Right lobe of liver (tissue), 6 donors: ENCODE results near the gene PDLIM7. TPM values are rescaled to one million over a fixed set of nuclear protein-coding genes. Genes with fewer than 3 reads are reported as not detected.

Source experiments
- ATAC-seq, 4 donors: fragments of 200-7000 bp; cut with Tn5 transposase; one replicate each; pipeline ENCODE4 v1.9.1; 2020; ENCODE audit warnings: mild to moderate bottlenecking in 4 of 4, moderate library complexity in 4 of 4
- DNase-seq, 3 donors: peaks; one replicate each; pipeline ENCODE4 v3.0.0-alpha.2; 2020
- H3K27ac ChIP-seq, 3 donors: fragments of 200-600 bp; one replicate each; pipeline ENCODE4 v1.8.0; 2022
- H3K27me3 ChIP-seq, 2 donors: fragments of 200-600 bp; one replicate each; pipeline ENCODE4 v1.8.0; 2022
- H3K36me3 ChIP-seq, 4 donors: fragments of 200-600 bp; sonication (generic) in 1 of 4; one replicate each; pipeline versions ENCODE4 v1.5.1 to v1.8.0; 2017 to 2022; ENCODE audit warnings: control low read depth in 1 of 4
- H3K4me1 ChIP-seq, 4 donors: fragments of 200-600 bp; sonication (generic) in 1 of 4; one replicate each; pipeline versions ENCODE4 v1.5.1 to v1.8.0; 2017 to 2022; ENCODE audit warnings: control low read depth in 1 of 4
- H3K4me3 ChIP-seq, 3 donors: fragments of 200-600 bp; one replicate each; pipeline ENCODE4 v1.8.0; 2022
- H3K9me3 ChIP-seq, 4 donors: fragments of 200-600 bp; sonication (generic) in 1 of 4; one replicate each; pipeline versions ENCODE4 v1.5.1 to v1.8.0; 2017 to 2022; ENCODE audit warnings: control low read depth in 1 of 4
- POLR2A ChIP-seq: fragments of 450-650 bp; IDR thresholded peaks from one replicate; pipeline ENCODE4 v1.6.1; 2017; ENCODE audit warnings: antibody characterized with exemption, mild to moderate bottlenecking
- WGBS: methylation state at CpG from one replicate; pipeline ENCODE4 v1.1.6; 2018; ENCODE audit warnings: low coverage, low lambda C conversion rate; ENCODE audit not compliant: insufficient coverage; ENCODE audit errors: missing lambda C conversion rate; 5-methylcytosine and 5-hydroxymethylcytosine counted together
- intact Hi-C, 2 donors: fragments of 100-400 bp; cut with DNase I; formaldehyde crosslinking; loops; one replicate each; pipeline versions ENCODE4 v1.11.2 to v1.14.1; 2022
- total RNA-seq, 6 experiments: library from RNA; depleted of rRNA in 2 of 6; stranded (reverse); fragments of >200 nt in 2 of 6; fragmentation: NEBNext Ultra II Directional in 3 of 6; extraction: Animal tissue kit (Norgen Biotek cat#: 25700) in 3 of 6; gene quantifications; one replicate each; pipeline versions ENCODE4 v1.1.0 to v1.2.4, GENCODE V29; 2016 to 2023
- TF ChIP-seq, protein P1 (sequence below), 4 donors: fragments of 200-600 bp in 3 of 4; fragments of 450-650 bp in 1 of 4; IDR thresholded peaks; one replicate each; pipeline versions ENCODE4 v1.5.1 to v1.8.0; 2016 to 2022; ENCODE audit warnings: antibody characterized with exemption in 4 of 4, mild to moderate bottlenecking in 2 of 4
- donor health status: DM: no; HTN: yes; CAD: no.
- donor health status: DM: no; HTN: no; CAD: no.
- donor health status: DM: no; HTN: no; CAD: no.
- donor health status: DM: no; HTN: yes; CAD: no.
- donor health status: DM: no; HTN: yes; CAD: no.

The PDLIM7 gene
- total RNA-seq, 6 experiments from 2014 or later, result 3.7 to 24.0 (median 13.6) TPM

DNA sequence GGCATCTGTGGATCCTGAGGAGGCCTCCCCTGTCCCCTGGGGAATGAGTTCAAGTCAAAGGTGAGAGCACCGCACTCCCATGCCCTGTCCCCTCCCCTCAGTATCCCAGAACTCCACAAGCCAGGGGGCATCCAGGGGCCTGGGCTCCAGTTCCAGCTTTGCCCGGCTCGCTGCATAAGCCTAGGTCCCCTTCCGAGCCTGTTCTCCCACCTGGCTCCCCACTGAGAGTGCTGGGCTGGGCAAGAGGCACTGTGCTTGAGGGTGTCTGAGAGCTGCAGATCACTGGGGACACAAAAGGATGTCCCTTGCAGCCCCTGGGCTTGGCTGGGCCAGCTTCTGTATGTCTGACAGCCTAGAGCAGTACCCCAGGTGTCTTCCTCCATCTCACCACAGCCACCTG, 7.7 kb upstream of the PDLIM7 start:
- no peak for ATAC-seq
- Histone ChIP-seq H3K4me3 (no peak overlapping the region), H3K4me1 (no peaks in the 10 kb centered on the region), H3K27me3 (no peaks in the 10 kb centered on the region), H3K9me3 (no peaks in the 10 kb centered on the region), H3K36me3 (no peaks in the 10 kb centered on the region), H3K27ac (no peak overlapping the region)
- no peak for DNase-seq
- intact Hi-C loops, result no loop called here
- no peak for TF ChIP-seq POLR2A
- WGBS, result no CpG with 5 or more reads among the region's 4 CpGs

DNA sequence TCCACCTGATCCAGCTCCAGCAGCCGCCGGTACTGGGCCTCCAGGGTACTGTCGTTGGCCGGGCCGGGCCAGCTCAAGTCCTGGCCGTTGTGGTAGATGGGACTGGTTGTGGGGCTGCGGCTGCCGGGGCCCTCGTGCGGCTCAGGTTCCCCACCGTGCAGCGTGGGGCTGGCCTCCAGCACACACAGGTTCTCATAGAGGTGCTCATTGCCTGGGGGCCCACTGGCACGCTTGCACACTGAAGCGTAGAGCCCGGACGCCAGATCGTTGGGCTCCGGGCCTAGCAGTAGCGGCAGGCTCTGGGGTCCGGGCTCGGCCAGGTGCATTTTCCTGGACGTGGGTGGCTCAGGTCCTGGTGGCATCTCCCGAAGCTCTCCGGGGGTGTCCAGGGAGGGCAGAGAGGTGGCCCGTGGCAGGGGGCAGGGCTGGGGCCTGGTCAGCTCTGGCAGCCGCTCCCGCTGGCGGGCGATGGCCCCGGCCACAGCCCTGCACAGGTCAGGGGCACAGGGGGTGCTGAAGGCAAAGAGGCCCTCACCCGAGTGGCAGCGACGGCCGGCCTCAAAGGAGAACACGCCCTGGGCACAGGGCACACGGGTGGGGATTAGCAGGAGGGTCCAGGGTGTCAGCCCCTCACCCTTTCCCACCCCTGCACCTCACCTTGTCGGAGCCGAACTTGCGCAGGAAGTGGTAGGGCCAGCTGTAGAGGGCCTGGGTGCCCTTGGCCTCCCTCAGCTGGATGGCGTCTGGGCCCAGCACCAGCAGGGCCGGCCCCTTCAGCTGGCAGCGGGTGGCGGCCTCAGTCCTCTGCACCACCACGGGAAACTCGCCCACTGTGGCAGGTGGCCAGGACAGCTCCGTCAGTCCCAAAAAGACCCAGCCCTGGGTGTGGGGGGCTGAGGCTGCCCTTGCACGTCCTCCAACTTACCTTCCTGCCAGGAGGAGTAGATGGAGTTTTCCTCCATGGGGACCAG, 7.0 kb upstream of the PDLIM7 start:
- no peaks in the 10 kb centered on the region for H3K4me1 ChIP-seq
- no peak for ATAC-seq
- no peak overlapping the region for H3K27ac ChIP-seq
- DNase-seq, result no peak
- intact Hi-C loops, result loop anchor here in 1 of 2 donors (5.0 kb wide), 1 partner anchor 112 kb away; no protein-coding TSS in a partner anchor
- WGBS, result no CpG with 5 or more reads among the region's 47 CpGs
- no peaks in the 10 kb centered on the region for H3K9me3 ChIP-seq
- TF ChIP-seq, protein P1, sequence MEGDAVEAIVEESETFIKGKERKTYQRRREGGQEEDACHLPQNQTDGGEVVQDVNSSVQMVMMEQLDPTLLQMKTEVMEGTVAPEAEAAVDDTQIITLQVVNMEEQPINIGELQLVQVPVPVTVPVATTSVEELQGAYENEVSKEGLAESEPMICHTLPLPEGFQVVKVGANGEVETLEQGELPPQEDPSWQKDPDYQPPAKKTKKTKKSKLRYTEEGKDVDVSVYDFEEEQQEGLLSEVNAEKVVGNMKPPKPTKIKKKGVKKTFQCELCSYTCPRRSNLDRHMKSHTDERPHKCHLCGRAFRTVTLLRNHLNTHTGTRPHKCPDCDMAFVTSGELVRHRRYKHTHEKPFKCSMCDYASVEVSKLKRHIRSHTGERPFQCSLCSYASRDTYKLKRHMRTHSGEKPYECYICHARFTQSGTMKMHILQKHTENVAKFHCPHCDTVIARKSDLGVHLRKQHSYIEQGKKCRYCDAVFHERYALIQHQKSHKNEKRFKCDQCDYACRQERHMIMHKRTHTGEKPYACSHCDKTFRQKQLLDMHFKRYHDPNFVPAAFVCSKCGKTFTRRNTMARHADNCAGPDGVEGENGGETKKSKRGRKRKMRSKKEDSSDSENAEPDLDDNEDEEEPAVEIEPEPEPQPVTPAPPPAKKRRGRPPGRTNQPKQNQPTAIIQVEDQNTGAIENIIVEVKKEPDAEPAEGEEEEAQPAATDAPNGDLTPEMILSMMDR (IDR thresholded peaks at IDR 0.05), result no peak
- TF ChIP-seq POLR2A, result no peak
- H3K36me3 ChIP-seq, result no peaks in the 10 kb centered on the region
- no peaks in the 10 kb centered on the region for H3K27me3 ChIP-seq
- no peak overlapping the region for H3K4me3 ChIP-seq

DNA sequence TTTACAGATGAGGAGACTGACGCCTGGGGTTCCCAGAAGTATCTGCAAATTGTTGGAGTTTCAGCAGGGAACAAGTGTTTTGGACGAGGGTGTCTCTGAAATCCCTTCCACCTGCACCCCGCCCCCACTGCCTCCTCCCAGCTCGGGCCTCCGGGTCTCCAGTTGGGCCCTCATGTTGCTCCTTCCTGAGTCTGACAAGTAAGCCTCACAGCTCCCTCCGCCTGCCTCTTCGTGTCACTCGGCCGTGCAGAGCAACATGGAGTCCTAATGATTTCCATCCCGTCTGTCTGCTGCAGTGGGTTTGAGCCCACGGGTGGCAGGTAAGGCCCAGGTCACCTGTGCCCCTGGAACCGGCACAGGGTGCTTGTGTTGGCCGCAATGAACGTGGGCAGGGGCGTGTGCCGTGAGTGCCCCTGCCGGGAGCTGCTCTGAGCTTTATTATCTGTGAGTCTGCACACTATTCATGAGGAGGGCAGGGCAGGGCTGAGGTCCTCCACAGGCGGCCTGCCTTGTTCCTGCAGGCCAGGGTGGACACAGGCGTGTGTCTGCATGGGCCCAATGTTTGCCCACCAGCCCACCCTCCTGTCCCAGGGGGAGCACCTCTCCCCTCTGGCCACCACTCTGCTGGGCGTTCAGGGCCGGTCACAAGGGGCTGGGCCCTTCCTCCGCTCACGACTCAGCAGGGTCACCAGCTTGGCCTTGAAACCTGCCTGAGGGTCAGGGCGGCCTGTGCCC, 6.1 kb upstream of the PDLIM7 start:
- ATAC-seq, result no peak

DNA sequence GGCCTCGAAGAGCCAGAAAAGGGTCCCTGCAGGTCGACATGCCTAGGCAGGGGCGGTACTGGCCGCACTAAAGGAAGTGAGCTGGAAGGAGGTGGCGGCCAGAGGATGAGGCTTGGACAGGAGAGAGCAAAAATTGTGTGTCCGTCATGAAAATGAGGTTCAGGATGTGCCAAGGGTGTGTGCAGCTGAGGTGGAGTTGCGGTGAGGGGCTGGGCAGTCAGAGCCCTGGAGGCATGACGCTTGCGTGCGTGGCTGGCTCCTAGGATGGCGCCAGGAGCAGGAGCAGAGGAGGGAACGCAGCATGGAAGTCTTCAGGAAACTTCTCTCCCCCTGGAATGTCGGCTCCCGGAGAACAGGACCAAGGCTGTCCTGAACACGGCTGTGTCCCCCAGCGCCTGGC, 5.5 kb upstream of the PDLIM7 start:
- no peak overlapping the region for H3K27ac ChIP-seq
- no peak for DNase-seq
- intact Hi-C loops, result loop anchor here in 1 of 2 donors (5.0 kb wide), 1 partner anchor 111 kb away; no protein-coding TSS in a partner anchor

More for the DNA sequence above, 6.1 kb upstream of the PDLIM7 start:
- no peaks in the 10 kb centered on the region for H3K36me3 ChIP-seq
- DNase-seq, result no peak
- H3K27me3 ChIP-seq, result no peaks in the 10 kb centered on the region
- intact Hi-C loops, result loop anchor here in 1 of 2 donors (5.0 kb wide), 1 partner anchor 111 kb away; no protein-coding TSS in a partner anchor
- no peaks in the 10 kb centered on the region for H3K9me3 ChIP-seq
- 55% methylated on average over 7 of the region's 24 CpGs for WGBS
- no peak overlapping the region for H3K4me3 ChIP-seq
- no peak overlapping the region for H3K27ac ChIP-seq
- TF ChIP-seq POLR2A, result no peak
- TF ChIP-seq, protein P1 (IDR thresholded peaks at IDR 0.05), result no peak
- no peaks in the 10 kb centered on the region for H3K4me1 ChIP-seq

More for the DNA sequence above, 5.5 kb upstream of the PDLIM7 start:
- no peak for ATAC-seq
- 70% methylated on average over 9 of the region's 16 CpGs for WGBS
- H3K36me3 ChIP-seq, result no peaks in the 10 kb centered on the region
- H3K27me3 ChIP-seq, result no peaks in the 10 kb centered on the region
- H3K4me3 ChIP-seq, result no peak overlapping the region
- no peak for TF ChIP-seq POLR2A
- TF ChIP-seq, protein P1 (IDR thresholded peaks at IDR 0.05), result no peak
- H3K4me1 ChIP-seq, result no peaks in the 10 kb centered on the region
- H3K9me3 ChIP-seq, result no peaks in the 10 kb centered on the region
